ENCODE data around the gene SPOCD1. TPM values are rescaled to one million over a fixed set of nuclear protein-coding genes. Genes with fewer than 3 reads are reported as not detected.

Gene SPOCD1
- total and polyA plus RNA-seq, 2 of the 4 experiments (the other 2 are of a cell fraction), result 59.7 to 132 TPM

DNA sequence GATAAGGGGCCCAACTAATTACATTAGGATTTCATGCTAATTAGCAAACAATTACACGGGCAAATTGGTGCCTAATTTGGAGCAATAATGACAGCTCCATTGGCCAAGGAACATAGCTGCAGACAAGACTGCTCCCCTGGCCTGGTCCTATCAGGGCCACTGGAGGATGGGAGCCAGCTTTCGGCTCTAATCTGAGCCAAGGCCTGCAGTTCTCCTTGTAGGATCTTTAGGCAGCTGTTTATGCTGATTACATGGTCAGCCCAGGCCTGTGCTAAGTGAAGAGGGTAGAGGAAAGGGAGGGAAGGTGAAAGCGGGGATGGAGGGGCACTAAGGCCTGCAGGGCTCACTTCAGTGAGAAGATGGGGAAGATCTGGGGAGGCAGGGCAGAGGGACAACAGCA, 39.3 kb downstream of the SPOCD1 start:
- peaks cover 51% of the 10 kb centered on the region for H3K27me3 ChIP-seq (ENCODE audit: control insufficient read depth, insufficient read depth, low read length)
- no peaks in the 10 kb centered on the region for H3K36me3 ChIP-seq (ENCODE audit: control insufficient read depth, insufficient read depth, low read length)
- no peak overlapping the region for H2AFZ ChIP-seq (replicated peaks; ENCODE audit: low read length, poor library complexity)
- H3K23ac ChIP-seq (ENCODE audit: low read depth, low read length), result no peak overlapping the region
- no peak overlapping the region for H3K18ac ChIP-seq (ENCODE audit: low read depth, low read length)
- intact Hi-C loops (cut with micrococcal nuclease) (no loop called here), dilution Hi-C loops (cut with HindIII; ENCODE audit: low sequenced_read_pairs, unreplicated experiment) (no loop called here), in situ Hi-C loops (cut with MboI; ENCODE audit: low sequenced_read_pairs) (loop anchor here (5.0 kb wide), 1 partner anchor 49 kb away; no protein-coding TSS in a partner anchor)
- H3K56ac ChIP-seq (ENCODE audit: extremely low read depth, insufficient read depth, low read length), result no peak overlapping the region
- no peak for ATAC-seq (ENCODE audit: low read depth)
- TF ChIP-seq, protein P1, sequence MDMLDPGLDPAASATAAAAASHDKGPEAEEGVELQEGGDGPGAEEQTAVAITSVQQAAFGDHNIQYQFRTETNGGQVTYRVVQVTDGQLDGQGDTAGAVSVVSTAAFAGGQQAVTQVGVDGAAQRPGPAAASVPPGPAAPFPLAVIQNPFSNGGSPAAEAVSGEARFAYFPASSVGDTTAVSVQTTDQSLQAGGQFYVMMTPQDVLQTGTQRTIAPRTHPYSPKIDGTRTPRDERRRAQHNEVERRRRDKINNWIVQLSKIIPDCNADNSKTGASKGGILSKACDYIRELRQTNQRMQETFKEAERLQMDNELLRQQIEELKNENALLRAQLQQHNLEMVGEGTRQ (IDR thresholded peaks at IDR 0.05; ENCODE audit: low read depth, low read length), result no peak
- TF ChIP-seq CHD1 (IDR thresholded peaks at IDR 0.05; ENCODE audit: low read depth, low read length) (no peak), RFX5 (IDR thresholded peaks at IDR 0.05; ENCODE audit: low read depth, low read length) (no peak), SMC3 (IDR thresholded peaks at IDR 0.05; ENCODE audit: low read depth, low read length) (no peak), POLR2A (IDR thresholded peaks at IDR 0.05; ENCODE audit: low read depth, low read length) (no peak), MAFK (IDR thresholded peaks at IDR 0.05; ENCODE audit: low read depth, low read length) (no peak), MXI1 (IDR thresholded peaks at IDR 0.05; ENCODE audit: borderline replicate concordance, low read depth, low read length) (no peak), RAD21 (IDR thresholded peaks at IDR 0.05; ENCODE audit: low read length) (no peak), CEBPB (IDR thresholded peaks at IDR 0.05; ENCODE audit: low read depth, low read length) (no peak), NFE2L2 (IDR thresholded peaks at IDR 0.05; ENCODE audit: low read depth, low read length) (no peak), MAZ (IDR thresholded peaks at IDR 0.05; ENCODE audit: borderline replicate concordance, low read depth, low read length) (no peak), RCOR1 (IDR thresholded peaks at IDR 0.05; ENCODE audit: insufficient replicate concordance, low read length) (no peak), BHLHE40 (IDR thresholded peaks at IDR 0.05; ENCODE audit: low read depth, low read length) (no peak), FOS (IDR thresholded peaks at IDR 0.05; ENCODE audit: low read depth, low read length) (no peak)
- TF ChIP-seq, protein P2, sequence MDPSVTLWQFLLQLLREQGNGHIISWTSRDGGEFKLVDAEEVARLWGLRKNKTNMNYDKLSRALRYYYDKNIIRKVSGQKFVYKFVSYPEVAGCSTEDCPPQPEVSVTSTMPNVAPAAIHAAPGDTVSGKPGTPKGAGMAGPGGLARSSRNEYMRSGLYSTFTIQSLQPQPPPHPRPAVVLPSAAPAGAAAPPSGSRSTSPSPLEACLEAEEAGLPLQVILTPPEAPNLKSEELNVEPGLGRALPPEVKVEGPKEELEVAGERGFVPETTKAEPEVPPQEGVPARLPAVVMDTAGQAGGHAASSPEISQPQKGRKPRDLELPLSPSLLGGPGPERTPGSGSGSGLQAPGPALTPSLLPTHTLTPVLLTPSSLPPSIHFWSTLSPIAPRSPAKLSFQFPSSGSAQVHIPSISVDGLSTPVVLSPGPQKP (IDR thresholded peaks at IDR 0.05; ENCODE audit: borderline replicate concordance, low read depth, low read length), result no peak
- TF ChIP-seq, protein P3, sequence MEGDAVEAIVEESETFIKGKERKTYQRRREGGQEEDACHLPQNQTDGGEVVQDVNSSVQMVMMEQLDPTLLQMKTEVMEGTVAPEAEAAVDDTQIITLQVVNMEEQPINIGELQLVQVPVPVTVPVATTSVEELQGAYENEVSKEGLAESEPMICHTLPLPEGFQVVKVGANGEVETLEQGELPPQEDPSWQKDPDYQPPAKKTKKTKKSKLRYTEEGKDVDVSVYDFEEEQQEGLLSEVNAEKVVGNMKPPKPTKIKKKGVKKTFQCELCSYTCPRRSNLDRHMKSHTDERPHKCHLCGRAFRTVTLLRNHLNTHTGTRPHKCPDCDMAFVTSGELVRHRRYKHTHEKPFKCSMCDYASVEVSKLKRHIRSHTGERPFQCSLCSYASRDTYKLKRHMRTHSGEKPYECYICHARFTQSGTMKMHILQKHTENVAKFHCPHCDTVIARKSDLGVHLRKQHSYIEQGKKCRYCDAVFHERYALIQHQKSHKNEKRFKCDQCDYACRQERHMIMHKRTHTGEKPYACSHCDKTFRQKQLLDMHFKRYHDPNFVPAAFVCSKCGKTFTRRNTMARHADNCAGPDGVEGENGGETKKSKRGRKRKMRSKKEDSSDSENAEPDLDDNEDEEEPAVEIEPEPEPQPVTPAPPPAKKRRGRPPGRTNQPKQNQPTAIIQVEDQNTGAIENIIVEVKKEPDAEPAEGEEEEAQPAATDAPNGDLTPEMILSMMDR (conservative IDR thresholded peaks at IDR 0.05; ENCODE audit: low read depth, low read length), result no peak
- H3K4me3 ChIP-seq (ENCODE audit: insufficient read depth, low read depth, low read length), result no peak overlapping the region
- 80% methylated on average over 1 of the region's 3 CpGs; no CpG with 5 or more reads in 1 of the 2 experiments for WGBS, 2 experiments (ENCODE audit: extremely low coverage in 2 of 2, insufficient read length in 1 of 2)
- no peak overlapping the region for H4K5ac ChIP-seq (ENCODE audit: low read depth, low read length)
- H3K4ac ChIP-seq (ENCODE audit: low read depth, low read length), result no peak overlapping the region
- H3K79me1 ChIP-seq (ENCODE audit: low read depth in 1 of 2, low read length in 2 of 2), result no peaks in the 10 kb centered on the region
- H2BK15ac ChIP-seq (ENCODE audit: low read depth, low read length), result no peak overlapping the region
- DNase-seq, result no peak
- H2BK120ac ChIP-seq (ENCODE audit: low read depth, low read length), result no peak overlapping the region
- no peak overlapping the region for H2AK5ac ChIP-seq (ENCODE audit: low read depth, low read length)
- H3K14ac ChIP-seq (replicated peaks; ENCODE audit: low read depth, low read length), result no peak overlapping the region
- H4K8ac ChIP-seq (ENCODE audit: low read depth in 2 of 2, low read length in 2 of 2), result no peak overlapping the region
- ChIA-PET POLR2A (ENCODE audit: unreplicated experiment) (no interaction called here), CTCF (interaction anchor here (1.1 kb wide), 1 partner anchor 14 kb away, joined by 3 read pairs; no protein-coding TSS in a partner anchor)
- no peak overlapping the region for H4K91ac ChIP-seq (ENCODE audit: insufficient read depth, low read depth, low read length)
- peaks cover 8% of the 10 kb centered on the region for H3K4me1 ChIP-seq (ENCODE audit: control insufficient read depth, insufficient read depth, low read length)
- peaks cover 3% of the 10 kb centered on the region for H3K9me1 ChIP-seq (ENCODE audit: insufficient read depth, low read length)
- H3K4me2 ChIP-seq (ENCODE audit: low read depth, low read length), result no peak overlapping the region
- H2BK5ac ChIP-seq (ENCODE audit: low read depth, low read length, poor library complexity, severe bottlenecking), result no peak overlapping the region
- peaks cover 3% of the 10 kb centered on the region; the same call in 1 of the 2 replicates for H4K20me1 ChIP-seq (ENCODE audit: insufficient read depth, low read length)
- no peak overlapping the region for H2AK9ac ChIP-seq (replicated peaks; ENCODE audit: low read depth, low read length, poor library complexity)
- peaks cover 2% of the 10 kb centered on the region; the same call in 1 of the 2 replicates for H3K9me3 ChIP-seq (ENCODE audit: control insufficient read depth, insufficient read depth, low read length)
- no peak overlapping the region for H2BK20ac ChIP-seq (ENCODE audit: low read depth, low read length)
- H3K27ac ChIP-seq (ENCODE audit: insufficient read depth, low read length), result no peak overlapping the region
- BruUV-seq (replicated peaks), result no TSS peak
- no peak overlapping the region for H3K9ac ChIP-seq (ENCODE audit: low read depth, low read length)
